ENCODE measurements around the gene GCN1.
A peak's percentile ranks its signal among the peaks of the same experiment; 100 is the strongest.
"Not testable (repeated sequence)": the region's sequence is repeated elsewhere in the genome, so short reads cannot be mapped to it uniquely, and the experiment has no call there.

The GCN1 gene, protein sequence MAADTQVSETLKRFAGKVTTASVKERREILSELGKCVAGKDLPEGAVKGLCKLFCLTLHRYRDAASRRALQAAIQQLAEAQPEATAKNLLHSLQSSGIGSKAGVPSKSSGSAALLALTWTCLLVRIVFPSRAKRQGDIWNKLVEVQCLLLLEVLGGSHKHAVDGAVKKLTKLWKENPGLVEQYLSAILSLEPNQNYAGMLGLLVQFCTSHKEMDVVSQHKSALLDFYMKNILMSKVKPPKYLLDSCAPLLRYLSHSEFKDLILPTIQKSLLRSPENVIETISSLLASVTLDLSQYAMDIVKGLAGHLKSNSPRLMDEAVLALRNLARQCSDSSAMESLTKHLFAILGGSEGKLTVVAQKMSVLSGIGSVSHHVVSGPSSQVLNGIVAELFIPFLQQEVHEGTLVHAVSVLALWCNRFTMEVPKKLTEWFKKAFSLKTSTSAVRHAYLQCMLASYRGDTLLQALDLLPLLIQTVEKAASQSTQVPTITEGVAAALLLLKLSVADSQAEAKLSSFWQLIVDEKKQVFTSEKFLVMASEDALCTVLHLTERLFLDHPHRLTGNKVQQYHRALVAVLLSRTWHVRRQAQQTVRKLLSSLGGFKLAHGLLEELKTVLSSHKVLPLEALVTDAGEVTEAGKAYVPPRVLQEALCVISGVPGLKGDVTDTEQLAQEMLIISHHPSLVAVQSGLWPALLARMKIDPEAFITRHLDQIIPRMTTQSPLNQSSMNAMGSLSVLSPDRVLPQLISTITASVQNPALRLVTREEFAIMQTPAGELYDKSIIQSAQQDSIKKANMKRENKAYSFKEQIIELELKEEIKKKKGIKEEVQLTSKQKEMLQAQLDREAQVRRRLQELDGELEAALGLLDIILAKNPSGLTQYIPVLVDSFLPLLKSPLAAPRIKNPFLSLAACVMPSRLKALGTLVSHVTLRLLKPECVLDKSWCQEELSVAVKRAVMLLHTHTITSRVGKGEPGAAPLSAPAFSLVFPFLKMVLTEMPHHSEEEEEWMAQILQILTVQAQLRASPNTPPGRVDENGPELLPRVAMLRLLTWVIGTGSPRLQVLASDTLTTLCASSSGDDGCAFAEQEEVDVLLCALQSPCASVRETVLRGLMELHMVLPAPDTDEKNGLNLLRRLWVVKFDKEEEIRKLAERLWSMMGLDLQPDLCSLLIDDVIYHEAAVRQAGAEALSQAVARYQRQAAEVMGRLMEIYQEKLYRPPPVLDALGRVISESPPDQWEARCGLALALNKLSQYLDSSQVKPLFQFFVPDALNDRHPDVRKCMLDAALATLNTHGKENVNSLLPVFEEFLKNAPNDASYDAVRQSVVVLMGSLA (N-terminal part only)

DNA sequence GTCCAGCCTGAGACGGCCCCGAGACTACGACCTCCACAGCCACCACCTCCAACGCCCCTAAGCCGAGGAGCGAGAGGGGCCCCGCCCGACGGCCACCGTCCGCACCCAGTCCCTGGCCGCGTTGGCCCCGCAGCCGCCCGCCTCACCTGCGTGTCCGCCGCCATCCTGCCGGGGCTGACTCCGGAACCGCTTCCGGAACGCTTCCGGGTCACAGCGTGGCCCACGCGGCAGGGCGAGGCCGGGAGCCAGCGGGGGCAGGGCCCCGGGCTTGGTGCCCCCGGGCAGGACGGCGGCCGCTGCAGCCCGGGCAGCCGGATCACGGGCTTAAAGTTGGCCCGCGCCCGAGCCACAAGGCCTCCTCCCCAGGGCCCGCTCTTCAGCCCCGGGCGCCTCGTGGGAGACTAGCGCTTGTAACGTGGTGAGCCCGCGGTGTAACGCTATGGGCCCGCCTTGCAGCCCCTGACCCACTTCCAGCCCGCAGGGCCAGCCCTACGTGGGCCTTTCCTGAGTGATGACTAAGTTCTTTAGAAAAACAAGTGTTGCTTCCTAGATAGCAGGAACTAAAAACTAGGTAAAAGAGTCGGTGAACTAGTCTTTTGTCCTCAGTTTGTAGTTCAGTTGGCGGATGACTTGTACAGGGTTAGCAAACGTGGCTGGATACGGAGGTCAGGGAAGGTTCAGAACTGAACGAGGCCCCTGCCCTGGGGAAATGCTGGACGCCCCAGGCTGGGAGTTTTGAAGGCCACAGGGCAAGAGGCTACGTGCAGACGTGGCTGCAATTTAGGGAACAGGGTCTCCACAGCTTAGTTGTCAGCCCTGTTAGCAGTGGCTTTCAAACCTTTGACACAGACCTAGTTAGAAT, at the start of gene GCN1:
Gene GCN1, minus strand, starts transcription at position 182 of the 862 bp plus-strand sequence. Its CDS starts 18 bp downstream, at position 164.
- peak; percentile 7 for DNase-seq

DNA sequence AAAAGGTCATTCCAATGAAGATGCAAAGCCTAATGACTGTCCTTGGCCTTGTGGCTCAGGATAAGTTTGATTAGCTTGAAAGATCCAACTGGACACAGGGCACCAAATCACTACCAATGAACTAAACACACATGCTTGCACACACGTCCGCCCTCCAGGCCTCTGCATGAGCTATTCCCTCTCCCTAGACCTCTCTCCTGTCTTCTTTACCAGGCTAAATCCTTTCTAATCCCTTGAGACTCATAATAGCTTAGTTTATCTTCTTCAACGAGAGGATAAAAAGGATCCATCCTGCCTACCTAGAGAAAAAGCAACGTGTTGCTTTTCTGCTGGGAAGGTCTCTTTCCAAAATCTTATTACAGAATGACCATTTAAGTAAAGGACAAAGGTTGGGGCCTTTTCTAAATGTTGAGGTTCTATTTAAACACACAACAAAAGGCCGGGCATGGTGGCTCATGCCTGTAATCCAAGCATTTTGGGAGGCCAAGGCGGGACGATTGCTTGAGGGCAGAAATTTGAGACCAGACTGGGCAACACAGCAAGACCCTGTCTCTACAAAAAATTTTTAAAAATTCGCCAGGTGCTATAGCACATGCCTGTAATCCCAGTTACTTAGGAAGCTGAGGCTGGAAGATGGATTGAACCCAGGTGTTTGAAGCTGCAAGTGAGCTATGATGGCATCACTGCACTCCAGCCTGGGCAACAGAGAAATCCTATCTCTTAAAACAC, 48.6 kb upstream of the GCN1 start:
- no peak for DNase-seq

GRCh38 chr12:120242275-120242799, 47.8 kb upstream of the GCN1 start:
- no peak for DNase-seq

GRCh38 chr12:120241561-120242274, 47.2 kb upstream of the GCN1 start:
- no peak for DNase-seq

DNA sequence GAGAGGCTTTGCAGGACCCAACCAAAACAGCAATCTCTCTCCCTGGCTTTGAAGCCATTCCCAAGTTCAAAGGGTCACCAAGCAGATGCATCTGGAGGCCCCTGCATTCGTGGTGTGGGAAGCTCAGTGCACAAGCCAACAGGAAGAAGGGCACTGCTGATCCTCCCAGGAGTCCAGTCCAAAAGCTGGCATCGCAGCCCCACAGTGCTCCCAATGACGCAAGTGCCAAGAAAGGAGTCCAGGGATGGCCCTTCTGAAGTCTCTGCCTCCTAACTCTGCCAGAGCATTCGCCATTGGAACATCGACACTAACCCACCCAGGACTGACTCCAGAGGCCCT, 45.9 kb upstream of the GCN1 start:
- no peak for DNase-seq

- DNase-seq: no peak
Observed at GRCh38 chr12:120239776-120240494, 45.4 kb upstream of the GCN1 start.

DNA sequence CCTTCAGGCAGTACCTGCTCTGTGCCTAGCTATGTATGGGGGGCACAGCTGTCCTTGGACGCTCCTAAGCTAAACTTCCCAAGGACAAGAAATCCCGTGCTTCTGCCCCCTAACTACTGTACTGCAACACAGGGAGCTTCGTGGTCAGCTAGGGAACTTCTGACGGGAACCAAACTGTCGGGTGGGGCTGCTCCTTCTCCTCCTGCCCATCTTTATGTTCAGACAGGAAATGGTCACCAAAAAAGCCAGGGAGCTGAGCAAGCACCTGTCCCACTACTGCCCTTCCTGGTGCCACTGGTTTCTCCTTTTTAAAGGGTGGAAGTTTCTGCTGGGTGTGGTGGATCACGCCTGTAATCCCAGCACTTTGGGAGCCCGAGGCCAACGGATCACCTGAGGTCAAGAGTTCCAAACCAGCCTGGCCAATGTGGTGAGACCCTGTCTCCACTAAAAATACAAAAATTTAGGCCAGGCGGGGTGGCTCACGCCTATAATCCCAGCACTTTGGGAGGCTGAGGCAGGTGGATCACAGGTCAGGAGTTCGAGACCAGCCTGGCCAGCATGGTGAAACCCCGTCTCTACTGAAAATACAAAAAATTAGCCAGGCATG, 44.4 kb upstream of the GCN1 start:
- DNase-seq: no peak

- no peak for DNase-seq
Observed at GRCh38 chr12:120238217-120238616, 43.7 kb upstream of the GCN1 start.

- no peak for DNase-seq
Observed at GRCh38 chr12:120237360-120238171, 43.1 kb upstream of the GCN1 start.

GRCh38 chr12:120236809-120237208, 42.3 kb upstream of the GCN1 start:
- DNase-seq: not testable (repeated sequence)

- no peak for DNase-seq
Observed at GRCh38 chr12:120235369-120236323, 41.1 kb upstream of the GCN1 start.

DNA sequence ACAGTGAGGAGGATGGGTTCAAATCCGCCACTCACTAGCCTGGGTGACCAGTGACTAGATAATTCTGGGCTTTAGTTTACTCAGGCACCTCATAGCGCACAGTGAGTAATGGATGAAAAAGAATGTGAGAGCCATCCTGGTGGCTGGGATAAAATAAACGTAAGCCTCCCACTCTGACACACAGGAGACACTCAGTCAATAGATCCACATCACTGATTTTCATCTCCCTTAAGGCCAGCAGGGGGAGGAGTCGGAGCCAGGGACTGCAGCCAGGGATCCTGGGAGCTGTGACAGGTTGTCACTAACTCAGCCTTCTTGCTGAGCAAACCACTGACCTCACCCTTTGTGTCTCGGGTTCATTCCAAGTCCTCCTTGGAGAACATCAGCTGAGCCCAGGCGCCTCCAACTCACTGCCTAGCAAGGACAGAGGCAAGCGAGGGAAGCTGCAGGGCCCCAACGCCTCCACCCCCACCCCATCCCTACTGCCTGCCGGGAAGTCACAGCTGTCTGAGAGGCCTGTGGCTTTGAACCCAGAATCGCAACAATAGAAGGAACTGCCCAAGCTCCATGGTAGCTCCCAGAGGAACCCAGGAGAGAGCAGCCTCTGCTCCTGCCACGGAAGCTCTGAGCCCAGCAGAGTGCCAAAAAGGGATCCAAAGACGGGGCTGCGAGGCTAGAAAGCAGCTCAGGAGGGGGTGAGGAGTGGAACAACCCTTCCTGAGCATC, 40.3 kb upstream of the GCN1 start:
- DNase-seq: peak; percentile 34

DNA sequence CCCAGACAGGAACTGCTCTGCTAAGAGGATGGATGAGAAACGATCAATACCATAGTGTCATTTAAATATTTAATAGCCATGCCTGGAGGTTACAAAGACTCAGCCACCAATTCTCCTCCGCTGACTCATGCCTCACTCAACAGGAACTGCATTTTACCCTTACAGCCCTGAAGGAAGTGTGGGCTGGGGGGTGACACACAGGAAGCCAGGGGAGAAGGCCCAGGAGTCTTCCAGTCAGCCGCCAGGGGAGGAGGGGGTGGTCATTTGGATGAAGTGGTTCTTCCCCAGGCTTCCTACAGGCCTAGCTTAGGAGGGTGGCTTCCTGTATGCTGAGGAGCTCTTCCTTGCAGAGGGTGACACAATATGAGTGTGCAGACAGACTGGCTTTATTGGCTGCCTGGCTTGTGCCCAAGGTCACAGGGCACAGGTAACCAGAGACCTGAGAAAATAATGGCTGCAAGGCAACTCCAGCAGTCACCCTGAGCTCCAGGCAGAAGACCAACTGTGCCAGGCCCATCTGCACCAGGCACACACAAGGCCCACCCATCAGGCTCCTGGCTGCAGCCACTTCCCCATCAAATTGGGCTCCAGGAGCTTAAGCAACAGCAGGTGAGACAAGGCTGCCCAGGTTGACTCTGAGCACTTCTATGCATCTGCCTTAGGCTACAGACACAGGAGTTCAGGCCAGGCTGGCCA, 36.9 kb upstream of the GCN1 start:
- peak; percentile 51 for DNase-seq

DNA sequence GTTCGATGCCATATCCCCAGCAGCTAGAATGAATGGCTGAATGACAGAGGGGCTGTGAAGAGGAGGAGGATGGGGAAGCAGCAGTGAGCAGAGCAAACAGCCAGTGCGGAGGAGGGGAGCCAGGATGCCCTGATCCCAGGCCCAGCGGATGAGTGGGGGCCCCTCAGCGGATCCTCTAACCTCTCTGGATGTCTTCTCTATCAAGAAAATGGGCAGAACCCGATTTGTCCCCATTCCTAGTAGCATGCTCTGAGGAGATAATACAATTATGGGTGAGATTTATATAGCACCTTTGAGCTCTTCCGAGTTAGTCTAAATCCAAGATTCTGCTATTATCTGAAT, 36.4 kb upstream of the GCN1 start:
- DNase-seq: no peak

- no peak for DNase-seq
Observed at GRCh38 chr12:120230326-120230973, 35.9 kb upstream of the GCN1 start.

Data from DMS153 (cell line).